Stimulated activated CD4-positive, alpha-beta T cell treated with anti-CD3 and anti-CD28 coated beads, TNF-alpha, amount 100 ng/mL, for 24 hours (primary cell): ENCODE data around the gene MARCHF4.
"Not testable (repeated sequence)": the region's sequence is repeated elsewhere in the genome, so short reads cannot be mapped to it uniquely, and the experiment has no call there.

Experiments used
- DNase-seq, 3 experiments: peaks; one replicate each; pipeline ENCODE4 v3.0.0-alpha.2; 2020; ENCODE audit warnings: low read depth in 3 of 3

The MARCHF4 gene

GRCh38 chr2:216392018-216392562 lies 19.8 kb upstream of the MARCHF4 start:
- DNase-seq: no peak

DNA sequence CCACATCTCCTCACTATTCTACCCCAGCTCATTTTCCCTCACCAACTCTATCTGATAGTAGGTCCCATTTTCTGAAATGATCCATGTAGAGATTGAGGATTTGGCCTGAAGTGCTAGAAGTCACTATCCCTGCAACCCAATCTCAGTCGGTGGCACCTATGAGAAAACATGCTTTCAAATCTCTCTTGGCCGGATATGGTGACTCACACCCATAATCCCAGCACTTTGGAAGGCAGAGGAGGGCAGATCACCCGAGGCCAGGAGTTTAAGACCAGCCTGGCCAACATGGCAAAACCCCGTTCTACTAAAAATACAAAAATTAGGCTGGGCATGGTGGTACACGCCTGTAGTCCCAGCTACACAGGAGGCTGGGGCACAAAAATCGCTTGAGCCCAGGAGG lies 19.1 kb upstream of the MARCHF4 start:
- no peak for DNase-seq

- no peak for DNase-seq
Measured at GRCh38 chr2:216389570-216389969, 17.3 kb upstream of the MARCHF4 start.

- peak in 1 of 3 experiments; percentile 12 for DNase-seq
Measured at GRCh38 chr2:216388046-216388884, 16.0 kb upstream of the MARCHF4 start.

DNA sequence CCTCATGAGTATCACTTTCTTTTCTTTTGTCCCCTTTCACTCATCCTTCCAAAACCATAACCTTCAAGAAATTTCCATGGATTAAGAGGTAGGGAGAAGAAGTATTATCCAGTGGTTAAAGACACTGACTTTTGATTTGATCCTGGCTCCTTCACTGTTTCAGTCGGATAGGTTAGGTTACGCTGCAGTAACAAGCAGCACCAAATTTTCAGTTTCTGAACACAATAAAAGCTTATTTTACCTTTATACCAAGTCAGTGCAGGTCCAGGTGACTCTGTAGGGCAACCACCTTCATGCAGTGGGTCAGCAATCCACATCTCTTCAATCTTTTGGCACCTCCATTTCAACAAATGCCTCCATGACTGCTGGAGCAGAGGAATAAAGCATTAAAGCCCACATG lies 15.0 kb upstream of the MARCHF4 start:
- no peak for DNase-seq

GRCh38 chr2:216385478-216385877 lies 13.2 kb upstream of the MARCHF4 start:
- DNase-seq: no peak

GRCh38 chr2:216384409-216384808 lies 12.1 kb upstream of the MARCHF4 start:
- DNase-seq: not testable (repeated sequence)

DNA sequence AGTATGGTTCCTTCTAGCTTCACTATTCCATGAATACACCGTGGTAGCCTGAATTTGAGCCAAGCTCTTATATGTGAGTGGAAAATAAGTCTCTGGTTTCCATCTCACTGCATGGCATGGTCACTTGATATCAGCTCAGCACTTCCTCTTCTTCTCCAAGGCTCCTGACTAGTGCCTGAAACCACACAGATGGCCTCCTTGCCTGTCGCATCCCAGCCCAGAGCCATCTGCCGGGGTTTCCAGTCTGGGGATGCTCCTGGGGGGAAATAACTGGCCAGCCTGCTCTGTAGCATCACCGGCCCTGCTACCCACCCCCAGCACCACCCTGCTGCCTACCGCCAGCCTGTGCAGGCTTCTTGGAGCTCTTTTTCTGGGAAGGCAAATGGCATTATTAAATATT lies 7.7 kb upstream of the MARCHF4 start:
- no peak for DNase-seq

DNA sequence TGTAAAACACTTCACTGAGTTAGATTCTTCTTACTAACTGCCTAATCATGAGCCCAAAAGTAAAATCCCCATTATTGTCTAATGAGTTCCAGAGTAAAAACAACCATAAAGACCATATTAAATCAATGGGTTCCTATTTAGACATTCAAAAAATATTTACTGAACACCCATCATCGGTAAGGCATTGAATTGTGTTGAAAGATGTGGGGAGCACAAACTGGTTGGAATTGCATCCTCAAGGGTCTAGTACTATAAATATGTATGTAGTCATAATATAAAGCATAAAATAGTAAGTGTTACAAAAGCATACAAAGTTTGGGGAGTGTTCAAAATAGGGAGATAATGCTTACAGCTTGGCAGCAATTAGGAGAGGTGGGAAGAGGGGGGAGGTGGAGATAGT lies 3.0 kb upstream of the MARCHF4 start:
- no peak for DNase-seq

- DNase-seq: no peak
Measured at GRCh38 chr2:216373896-216374295, 1.6 kb upstream of the MARCHF4 start.

DNA sequence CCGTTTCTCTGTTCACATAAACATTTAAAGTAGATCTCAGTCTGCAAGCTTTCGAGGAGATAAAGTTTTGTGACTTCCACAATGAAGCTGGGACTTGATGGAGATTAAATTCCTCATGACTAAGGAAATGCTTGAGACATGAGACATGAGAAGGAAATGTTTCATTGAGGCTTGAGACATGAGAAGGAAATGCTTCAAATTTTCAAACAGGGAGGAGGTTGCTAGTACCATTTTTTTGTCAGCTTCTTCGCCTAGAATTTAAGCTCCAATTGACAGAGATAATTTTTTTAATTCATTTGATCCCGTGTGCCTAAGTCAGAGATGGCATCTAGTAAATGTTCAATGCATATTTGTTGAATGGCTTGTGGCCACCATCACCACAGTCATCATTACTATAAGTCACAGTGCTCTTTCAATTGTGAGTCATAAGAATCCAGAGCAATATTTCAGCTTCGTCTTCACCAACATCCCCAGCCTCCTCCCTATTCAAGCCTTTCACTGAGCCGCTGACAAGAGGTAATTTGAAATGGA lies 543 bp upstream of the MARCHF4 start:
- no peak for DNase-seq

DNA sequence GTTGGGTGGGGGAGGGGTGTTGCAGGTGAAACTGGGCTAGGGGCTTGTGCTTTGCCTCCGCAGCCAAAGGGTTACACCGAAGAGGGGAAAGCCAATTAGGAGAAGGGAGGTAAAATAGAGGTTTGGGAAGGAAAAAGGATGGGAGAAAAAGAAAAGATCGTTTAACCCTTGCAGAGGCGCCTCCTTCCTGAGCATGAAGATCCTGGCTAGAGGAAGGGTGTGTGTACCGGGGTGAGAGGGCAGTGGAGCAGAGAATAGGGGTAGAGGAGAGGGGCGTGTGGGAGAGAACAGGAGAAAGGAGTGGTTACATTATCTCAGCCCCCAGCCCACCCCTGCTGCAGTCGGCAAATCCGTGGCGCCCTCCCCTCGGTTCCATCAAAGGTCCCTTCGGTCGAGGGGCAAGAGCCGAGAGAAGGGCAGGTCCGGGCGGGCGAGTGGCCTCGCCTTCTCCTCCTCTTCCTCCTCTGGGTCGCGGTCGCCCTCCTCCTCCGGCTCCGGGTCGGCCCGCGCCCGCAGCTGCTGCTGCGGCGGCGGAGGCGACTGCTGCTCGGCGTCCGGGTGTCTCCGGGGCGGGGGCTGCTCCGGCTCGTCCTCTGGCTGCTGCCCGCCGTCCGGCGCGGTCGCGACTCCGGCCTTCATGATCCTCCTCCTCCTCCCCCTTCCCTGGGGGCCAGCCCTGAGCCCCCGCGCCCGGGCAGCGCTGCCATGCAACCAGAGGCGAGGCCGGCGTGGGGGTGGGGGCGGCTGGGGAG lies 1.1 kb downstream of the MARCHF4 start:
- DNase-seq: no peak

- no peak for DNase-seq
Measured at GRCh38 chr2:216369821-216370220, 2.5 kb downstream of the MARCHF4 start.

GRCh38 chr2:216366777-216367471 lies 5.4 kb downstream of the MARCHF4 start:
- DNase-seq: no peak

DNA sequence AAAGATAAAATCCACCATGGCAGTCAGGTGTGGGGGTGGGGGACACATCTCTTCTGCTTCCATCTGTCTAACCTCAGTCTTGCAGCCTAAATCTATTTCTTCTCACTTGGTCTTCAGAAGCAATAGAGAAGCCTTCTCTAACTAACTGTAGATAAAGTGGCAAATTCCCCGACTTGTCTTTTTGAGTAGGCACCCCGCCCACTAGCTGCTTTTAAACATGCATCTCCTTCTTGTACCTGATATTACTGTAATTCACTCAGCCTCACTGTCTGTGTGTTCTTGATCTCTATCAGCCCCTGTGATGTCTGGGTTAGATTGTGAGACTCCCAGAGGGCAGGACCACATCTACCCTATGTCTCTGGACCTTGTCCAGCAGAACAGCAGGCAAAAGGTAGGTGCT lies 6.8 kb downstream of the MARCHF4 start:
- no peak for DNase-seq

GRCh38 chr2:216363221-216363620 lies 9.1 kb downstream of the MARCHF4 start:
- no peak for DNase-seq

GRCh38 chr2:216362730-216363129 lies 9.6 kb downstream of the MARCHF4 start:
- no peak for DNase-seq

DNA sequence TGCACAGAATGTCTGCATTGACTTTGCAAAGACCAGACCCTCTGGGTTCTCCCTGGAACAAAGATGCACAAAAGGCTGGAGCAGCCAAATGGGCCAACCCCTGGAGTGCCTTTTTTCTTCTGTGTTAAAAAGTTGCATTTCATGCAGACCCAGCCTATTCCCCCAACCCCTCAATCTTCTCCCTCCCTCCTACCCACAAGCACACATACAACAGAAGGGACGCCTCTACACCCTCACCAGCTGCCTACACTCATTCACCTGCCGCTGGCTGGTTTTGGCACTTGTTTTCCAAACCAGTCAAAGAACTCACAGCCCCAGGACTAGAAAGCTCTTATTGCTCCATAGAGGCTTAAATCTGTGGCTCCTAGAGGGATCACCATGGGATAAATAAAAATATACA lies 16.6 kb downstream of the MARCHF4 start:
- no peak for DNase-seq

DNA sequence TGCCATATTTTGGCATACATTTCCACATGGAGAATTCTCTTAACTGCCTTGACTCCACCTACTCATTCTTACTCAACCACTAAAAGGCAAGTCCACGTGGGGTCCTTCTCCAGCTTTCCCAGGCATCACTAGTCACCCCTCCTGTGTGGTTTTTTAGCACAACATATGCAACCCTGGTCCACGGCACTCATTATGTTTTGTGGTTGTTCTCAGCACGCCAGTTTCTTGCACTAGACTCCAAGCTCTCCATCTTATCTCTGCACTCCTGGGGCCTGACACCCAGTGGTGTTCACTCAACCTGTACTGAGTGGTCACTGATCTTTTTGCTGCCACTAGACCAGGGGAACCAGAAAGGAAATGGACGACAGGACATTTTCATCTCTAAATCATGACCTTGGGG lies 18.0 kb downstream of the MARCHF4 start:
- DNase-seq: no peak

DNA sequence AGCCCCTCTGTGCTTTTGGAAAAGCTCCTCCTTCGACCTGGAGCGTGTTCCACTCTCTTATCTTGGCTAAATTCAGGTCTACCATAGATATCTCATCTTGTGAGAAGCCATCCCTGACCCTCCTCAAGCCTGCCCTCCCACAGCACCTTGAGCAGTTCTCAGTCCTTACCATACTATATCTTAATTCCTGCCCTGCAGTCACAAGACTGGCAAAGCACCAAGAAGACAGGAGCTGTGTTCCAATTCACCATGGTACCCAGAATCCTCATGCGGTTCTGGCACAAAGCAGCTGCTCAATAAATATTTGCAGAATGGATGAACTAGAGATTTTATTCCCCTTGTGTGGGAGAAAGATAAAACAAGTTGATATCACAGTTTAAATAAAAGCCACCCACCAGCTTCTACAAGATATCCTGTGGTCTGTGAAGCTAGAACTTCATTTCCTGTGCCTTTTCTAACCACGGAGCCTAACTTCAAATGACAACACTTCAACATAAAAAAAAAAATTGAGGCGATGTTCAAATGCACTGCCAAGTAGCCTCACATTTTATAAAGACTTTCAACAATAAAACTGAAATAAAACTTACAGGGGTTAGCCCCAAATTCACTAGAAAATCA lies 19.5 kb downstream of the MARCHF4 start:
- no peak for DNase-seq

DNA sequence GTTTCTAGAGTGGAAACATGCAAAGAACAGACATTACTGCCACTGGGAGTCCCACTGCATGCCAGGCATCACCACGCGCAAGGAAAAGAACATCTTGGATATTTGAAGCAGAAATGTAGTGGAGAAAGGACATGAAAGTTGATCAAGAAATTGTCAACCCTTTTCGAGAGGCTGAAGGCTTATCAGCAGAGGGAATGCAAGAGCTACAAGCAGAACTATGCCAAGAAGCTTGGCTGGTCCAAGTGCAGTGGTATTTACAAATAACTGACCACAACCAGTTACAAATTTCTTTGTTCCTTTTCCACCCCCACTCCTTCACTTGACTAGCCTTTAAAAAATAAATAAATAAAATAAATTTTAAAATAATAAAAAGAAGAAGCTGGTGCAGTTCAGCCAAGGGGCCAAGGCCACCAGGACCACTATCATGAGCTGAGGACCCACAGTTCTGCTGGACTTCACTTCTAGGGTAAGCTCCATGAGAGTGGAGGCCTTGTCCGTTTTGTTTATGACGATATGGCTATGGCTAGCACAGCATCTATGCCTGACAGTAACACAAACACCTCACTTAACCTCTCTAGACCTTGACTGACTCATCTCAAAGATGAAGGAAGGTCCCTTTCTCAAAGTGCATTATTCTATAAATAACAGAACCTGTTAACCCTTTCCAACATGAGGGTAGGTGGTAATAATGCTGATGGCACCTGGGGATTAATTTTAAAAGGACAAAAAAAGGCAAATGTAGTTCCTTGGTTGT lies 20.9 kb downstream of the MARCHF4 start:
- no peak for DNase-seq
